HEK293 (cell line): ENCODE results near the gene HSD17B14.

Experiments
- CTCF ChIA-PET: fragments of 350-600 bp; formaldehyde crosslinking; extraction: SDS; loops from one replicate; lab custom pipeline; 2021; ENCODE audit warnings: antibody characterized with exemption; lab: Yijun Ruan, JAX
- POLR2A ChIA-PET: fragments of 300-600 bp; formaldehyde crosslinking; extraction: SDS; loops from one replicate; lab custom pipeline; 2020; ENCODE audit warnings: antibody characterized with exemption, inconsistent platforms; lab: Yijun Ruan, JAX
- H3K27ac ChIP-seq: fragments of 200-500 bp; sonication (Bioruptor generic); 2 replicates; pipeline ENCODE4 v1.5.1; 2014; ENCODE audit warnings: low read depth, low read length, control low read depth, inconsistent platforms; ENCODE audit errors: extremely low read depth
- H3K36me3 ChIP-seq, 2 experiments: fragments of 200-500 bp in 1 of 2; sonication (Bioruptor generic) in 1 of 2; 1 replicate in 1 of 2; 2 replicates in 1 of 2; pipeline ENCODE4 v1.5.1; 2014 to 2017; ENCODE audit warnings: inconsistent platforms in 2 of 2, low read length in 2 of 2; ENCODE audit not compliant: control insufficient read depth in 2 of 2, insufficient read depth in 1 of 2
- H3K4me1 ChIP-seq: fragments of 200-500 bp; sonication (Bioruptor generic); 2 replicates; pipeline ENCODE4 v1.5.1; 2014; ENCODE audit warnings: mild to moderate bottlenecking, low read length, inconsistent platforms; ENCODE audit not compliant: control insufficient read depth, insufficient read depth
- H3K4me3 ChIP-seq: 2 replicates; pipeline ENCODE4 v1.5.1; 2011; ENCODE audit warnings: low read depth, mild to moderate bottlenecking, control low read depth, low read length, moderate library complexity
- H3K9me3 ChIP-seq: fragments of 200-500 bp; sonication (Bioruptor generic); 2 replicates; pipeline ENCODE4 v1.5.1; 2014; ENCODE audit warnings: low read depth, low read length, inconsistent platforms; ENCODE audit not compliant: control insufficient read depth, insufficient read depth
- ATF2 ChIP-seq: fragments of 450-650 bp; formaldehyde crosslinking; IDR thresholded peaks from 2 replicates; pipeline ENCODE4 v1.5.1; 2016; ENCODE audit warnings: missing biosample characterization, missing genetic modification characterization, low read depth
- EGR2 ChIP-seq: fragments of 450-650 bp; formaldehyde crosslinking; IDR thresholded peaks from 2 replicates; pipeline ENCODE4 v1.5.1; 2016; ENCODE audit warnings: low read depth, missing biosample characterization, missing genetic modification characterization
- GLI2 ChIP-seq: fragments of 450-650 bp; formaldehyde crosslinking; IDR thresholded peaks from 2 replicates; pipeline ENCODE4; 2017; ENCODE audit warnings: missing biosample characterization, missing genetic modification characterization, low read depth, borderline replicate concordance
- GLIS1 ChIP-seq: fragments of 450-650 bp; formaldehyde crosslinking; IDR thresholded peaks from 2 replicates; pipeline ENCODE4 v1.5.1; 2016; ENCODE audit warnings: missing biosample characterization, missing genetic modification characterization
- KLF1 ChIP-seq: fragments of 450-650 bp; formaldehyde crosslinking; IDR thresholded peaks from 2 replicates; pipeline ENCODE4 v1.5.1; 2016; ENCODE audit warnings: missing biosample characterization, missing genetic modification characterization
- OSR2 ChIP-seq: fragments of 450-650 bp; formaldehyde crosslinking; IDR thresholded peaks from 2 replicates; pipeline ENCODE4 v1.5.1; 2016; ENCODE audit warnings: missing biosample characterization, missing genetic modification characterization
- PRDM1 ChIP-seq: fragments of 450-650 bp; formaldehyde crosslinking; IDR thresholded peaks from 2 replicates; pipeline ENCODE4; 2016; ENCODE audit warnings: missing biosample characterization, missing genetic modification characterization
- SCRT2 ChIP-seq: fragments of 450-650 bp; formaldehyde crosslinking; IDR thresholded peaks from 2 replicates; pipeline ENCODE4 v1.5.1; 2016; ENCODE audit warnings: missing biosample characterization, missing genetic modification characterization
- ZIC2 ChIP-seq: fragments of 450-650 bp; formaldehyde crosslinking; IDR thresholded peaks from 2 replicates; pipeline ENCODE4 v1.5.1; 2016; ENCODE audit warnings: missing biosample characterization, missing genetic modification characterization
- ZNF211 ChIP-seq: fragments of 450-650 bp; formaldehyde crosslinking; IDR thresholded peaks from 2 replicates; pipeline ENCODE4 v1.5.1; 2016; ENCODE audit warnings: low read depth, missing biosample characterization, missing genetic modification characterization
- ZNF239 ChIP-seq: fragments of 450-650 bp; formaldehyde crosslinking; IDR thresholded peaks from 2 replicates; pipeline ENCODE4 v1.5.1; 2016; ENCODE audit warnings: missing biosample characterization, missing genetic modification characterization
- ZNF335 ChIP-seq: fragments of 450-650 bp; formaldehyde crosslinking; conservative IDR thresholded peaks from 2 replicates; pipeline ENCODE4 v1.5.1; 2016; ENCODE audit warnings: missing biosample characterization, missing genetic modification characterization
- ZNF548 ChIP-seq: fragments of 450-650 bp; formaldehyde crosslinking; IDR thresholded peaks from 2 replicates; pipeline ENCODE4 v1.5.1; 2016; ENCODE audit warnings: missing biosample characterization, missing genetic modification characterization
- ZNF555 ChIP-seq: fragments of 450-650 bp; formaldehyde crosslinking; conservative IDR thresholded peaks from 2 replicates; pipeline ENCODE4 v1.5.1; 2017; ENCODE audit warnings: missing biosample characterization, mild to moderate bottlenecking, missing genetic modification characterization, inconsistent platforms
- ZNF664 ChIP-seq: fragments of 450-650 bp; formaldehyde crosslinking; IDR thresholded peaks from 2 replicates; pipeline ENCODE4 v1.5.1; 2016; ENCODE audit warnings: missing biosample characterization, missing genetic modification characterization
- ZNF707 ChIP-seq: fragments of 450-650 bp; formaldehyde crosslinking; IDR thresholded peaks from 2 replicates; pipeline ENCODE4 v1.5.1; 2016; ENCODE audit warnings: missing biosample characterization, missing genetic modification characterization
- TF ChIP-seq, protein P1 (sequence below): fragments of 450-650 bp; formaldehyde crosslinking; IDR thresholded peaks from 2 replicates; pipeline ENCODE4 v1.5.1; 2017; ENCODE audit warnings: missing biosample characterization, missing genetic modification characterization
- TF ChIP-seq, protein P2 (sequence below): fragments of 450-650 bp; formaldehyde crosslinking; IDR thresholded peaks from 2 replicates; pipeline ENCODE4 v1.5.1; 2016; ENCODE audit warnings: missing biosample characterization, missing genetic modification characterization, low read depth
- TF ChIP-seq, protein P3 (sequence below): fragments of 450-650 bp; formaldehyde crosslinking; IDR thresholded peaks from 2 replicates; pipeline ENCODE4 v1.5.1; 2016; ENCODE audit warnings: missing biosample characterization, missing genetic modification characterization

The HSD17B14 gene

GRCh38 chr19:48815870-48816501 is 20.3 kb downstream of the HSD17B14 start (continued):
- TF ChIP-seq ZNF239 (tag by site-specific recombination): no peak
- TF ChIP-seq SCRT2: no peak
- TF ChIP-seq ZNF211: no peak
- TF ChIP-seq GLIS1: peak; percentile 69
- TF ChIP-seq, protein P1, sequence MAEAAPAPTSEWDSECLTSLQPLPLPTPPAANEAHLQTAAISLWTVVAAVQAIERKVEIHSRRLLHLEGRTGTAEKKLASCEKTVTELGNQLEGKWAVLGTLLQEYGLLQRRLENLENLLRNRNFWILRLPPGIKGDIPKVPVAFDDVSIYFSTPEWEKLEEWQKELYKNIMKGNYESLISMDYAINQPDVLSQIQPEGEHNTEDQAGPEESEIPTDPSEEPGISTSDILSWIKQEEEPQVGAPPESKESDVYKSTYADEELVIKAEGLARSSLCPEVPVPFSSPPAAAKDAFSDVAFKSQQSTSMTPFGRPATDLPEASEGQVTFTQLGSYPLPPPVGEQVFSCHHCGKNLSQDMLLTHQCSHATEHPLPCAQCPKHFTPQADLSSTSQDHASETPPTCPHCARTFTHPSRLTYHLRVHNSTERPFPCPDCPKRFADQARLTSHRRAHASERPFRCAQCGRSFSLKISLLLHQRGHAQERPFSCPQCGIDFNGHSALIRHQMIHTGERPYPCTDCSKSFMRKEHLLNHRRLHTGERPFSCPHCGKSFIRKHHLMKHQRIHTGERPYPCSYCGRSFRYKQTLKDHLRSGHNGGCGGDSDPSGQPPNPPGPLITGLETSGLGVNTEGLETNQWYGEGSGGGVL (tag by site-specific recombination): no peak; the same call in 1 of the 2 replicates
- TF ChIP-seq, protein P2, sequence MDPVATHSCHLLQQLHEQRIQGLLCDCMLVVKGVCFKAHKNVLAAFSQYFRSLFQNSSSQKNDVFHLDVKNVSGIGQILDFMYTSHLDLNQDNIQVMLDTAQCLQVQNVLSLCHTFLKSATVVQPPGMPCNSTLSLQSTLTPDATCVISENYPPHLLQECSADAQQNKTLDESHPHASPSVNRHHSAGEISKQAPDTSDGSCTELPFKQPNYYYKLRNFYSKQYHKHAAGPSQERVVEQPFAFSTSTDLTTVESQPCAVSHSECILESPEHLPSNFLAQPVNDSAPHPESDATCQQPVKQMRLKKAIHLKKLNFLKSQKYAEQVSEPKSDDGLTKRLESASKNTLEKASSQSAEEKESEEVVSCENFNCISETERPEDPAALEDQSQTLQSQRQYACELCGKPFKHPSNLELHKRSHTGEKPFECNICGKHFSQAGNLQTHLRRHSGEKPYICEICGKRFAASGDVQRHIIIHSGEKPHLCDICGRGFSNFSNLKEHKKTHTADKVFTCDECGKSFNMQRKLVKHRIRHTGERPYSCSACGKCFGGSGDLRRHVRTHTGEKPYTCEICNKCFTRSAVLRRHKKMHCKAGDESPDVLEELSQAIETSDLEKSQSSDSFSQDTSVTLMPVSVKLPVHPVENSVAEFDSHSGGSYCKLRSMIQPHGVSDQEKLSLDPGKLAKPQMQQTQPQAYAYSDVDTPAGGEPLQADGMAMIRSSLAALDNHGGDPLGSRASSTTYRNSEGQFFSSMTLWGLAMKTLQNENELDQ (tag by site-specific recombination): no peak
- no peak for TF ChIP-seq EGR2
- no peak for TF ChIP-seq GLI2
- no peak for TF ChIP-seq ZNF548 (tag by site-specific recombination)
- TF ChIP-seq, protein P3, sequence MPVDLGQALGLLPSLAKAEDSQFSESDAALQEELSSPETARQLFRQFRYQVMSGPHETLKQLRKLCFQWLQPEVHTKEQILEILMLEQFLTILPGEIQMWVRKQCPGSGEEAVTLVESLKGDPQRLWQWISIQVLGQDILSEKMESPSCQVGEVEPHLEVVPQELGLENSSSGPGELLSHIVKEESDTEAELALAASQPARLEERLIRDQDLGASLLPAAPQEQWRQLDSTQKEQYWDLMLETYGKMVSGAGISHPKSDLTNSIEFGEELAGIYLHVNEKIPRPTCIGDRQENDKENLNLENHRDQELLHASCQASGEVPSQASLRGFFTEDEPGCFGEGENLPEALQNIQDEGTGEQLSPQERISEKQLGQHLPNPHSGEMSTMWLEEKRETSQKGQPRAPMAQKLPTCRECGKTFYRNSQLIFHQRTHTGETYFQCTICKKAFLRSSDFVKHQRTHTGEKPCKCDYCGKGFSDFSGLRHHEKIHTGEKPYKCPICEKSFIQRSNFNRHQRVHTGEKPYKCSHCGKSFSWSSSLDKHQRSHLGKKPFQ (tag by site-specific recombination): no peak
- peak; percentile 67 for TF ChIP-seq ZIC2 (tag by site-specific recombination)
- peak; percentile 84 for TF ChIP-seq PRDM1 (tag by site-specific recombination)
- TF ChIP-seq ZNF555 (tag by site-specific recombination): no peak
- no peak for TF ChIP-seq ZNF707 (tag by site-specific recombination)
- TF ChIP-seq ZNF664 (tag by site-specific recombination): no peak
- TF ChIP-seq OSR2 (tag by site-specific recombination): 0 out of 2 replicates have a peak, but pooled peaks have one; percentile 34
- 0 out of 2 replicates have a peak, but pooled peaks have one; percentile 14 for TF ChIP-seq KLF1 (tag by site-specific recombination)
- peak; percentile 46 for TF ChIP-seq ZNF335

DNA sequence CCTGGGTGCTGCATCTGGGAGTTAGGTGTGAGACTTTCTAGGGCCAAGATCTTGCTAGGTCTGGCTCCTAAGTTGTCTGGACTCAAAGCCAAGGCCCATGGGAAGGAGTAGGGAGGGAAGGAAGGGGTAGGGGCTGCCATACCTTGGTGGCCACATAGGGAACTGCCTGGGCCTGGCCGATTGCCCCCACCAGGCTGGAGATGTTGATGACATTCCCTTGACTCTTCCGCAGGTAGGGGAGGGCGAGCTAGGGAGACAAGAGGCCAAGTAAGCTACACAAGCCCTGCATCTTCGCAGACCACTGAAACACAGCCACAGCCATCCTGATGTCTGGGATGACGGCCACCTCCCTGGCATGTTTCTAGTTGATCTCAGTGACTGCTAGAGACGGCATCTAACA is 21.4 kb downstream of the HSD17B14 start:
- no peak for TF ChIP-seq ATF2
- TF ChIP-seq, all 188 proteins: peak for 0
- no peaks in the 10 kb centered on the region for H3K9me3 ChIP-seq
- ChIA-PET POLR2A (no interaction called here), CTCF (interaction anchor here (0.5 to 2.8 kb wide), 3 partner anchors 19 to 514 kb away, joined by 3 to 11 read pairs (median 3); no protein-coding TSS in a partner anchor)
- peaks cover 5% of the 10 kb centered on the region for H3K4me1 ChIP-seq
- no peaks in the 10 kb centered on the region for H3K36me3 ChIP-seq
- no peak overlapping the region for H3K27ac ChIP-seq
- no peak overlapping the region for H3K4me3 ChIP-seq
